Renal pelvis (tissue), 12 donors: Measurements from ENCODE around the gene STIP1. TPM values are rescaled to one million over a fixed set of nuclear protein-coding genes. Genes with fewer than 3 reads are reported as not detected.
A peak's percentile ranks its signal among the peaks of the same experiment; 100 is the strongest.

Experiments
- DNase-seq: peaks from one replicate; pipeline ENCODE4 v3.0.0-alpha.2; 2013
- long read RNA-seq, 16 experiments: transcript quantifications; one replicate each; lab custom pipeline, GENCODE V29; 2026
- polyA plus RNA-seq, 3 donors: library from polyadenylated mRNA; unstranded; fragments of 120-200 nt; gene quantifications; one replicate each; pipeline ENCODE4 v1.2.1, GENCODE V29; 2013; ENCODE audit not compliant: insufficient read length in 3 of 3

The STIP1 gene
- 100 to 1,000 TPM; 165 to 203 (median 189) TPM for polyA plus RNA-seq
- long read RNA-seq, donor 1, transcript STIP1-211 (5 exons, 772 nt), result major isoform, 5 of 80 reads
- long read RNA-seq, donor 1, partial matches to known transcripts, result 65 of 80 reads
- long read RNA-seq, donor 1, other reads (novel, unspliced or antisense), result 0 of 80 reads
- long read RNA-seq, donor 2, transcript STIP1-201 (14 exons, 2,196 nt), result major isoform, 16 of 75 reads
- long read RNA-seq, donor 2, partial matches to known transcripts, result 45 of 75 reads
- long read RNA-seq, donor 2, other reads (novel, unspliced or antisense), result 7 of 75 reads
- long read RNA-seq, donor 3, transcript STIP1-201 (14 exons, 2,196 nt), result major isoform, 12 of 46 reads
- long read RNA-seq, donor 3, partial matches to known transcripts, result 26 of 46 reads
- long read RNA-seq, donor 3, other reads (novel, unspliced or antisense), result 0 of 46 reads
- long read RNA-seq, donor 4, transcript STIP1-201 (14 exons, 2,196 nt), result major isoform, 22 of 55 reads
- long read RNA-seq, donor 4, transcript STIP1-206 (5 exons, 582 nt), result minor isoform, 5 of 55 reads
- long read RNA-seq, donor 4, partial matches to known transcripts, result 24 of 55 reads
- long read RNA-seq, donor 4, other reads (novel, unspliced or antisense), result 0 of 55 reads
- long read RNA-seq, donor 5, partial matches to known transcripts, result 12 of 19 reads
- long read RNA-seq, donor 5, other reads (novel, unspliced or antisense), result 0 of 19 reads
- long read RNA-seq, donor 6, transcript STIP1-201 (14 exons, 2,196 nt), result major isoform, 16 of 63 reads
- long read RNA-seq, donor 6, partial matches to known transcripts, result 43 of 63 reads
- long read RNA-seq, donor 6, other reads (novel, unspliced or antisense), result 0 of 63 reads
- long read RNA-seq, donor 7, transcript STIP1-201 (14 exons, 2,196 nt), result major isoform, 13 of 50 reads
- long read RNA-seq, donor 7, transcript STIP1-206 (5 exons, 582 nt), result minor isoform, 6 of 50 reads
- long read RNA-seq, donor 7, partial matches to known transcripts, result 26 of 50 reads
- long read RNA-seq, donor 7, other reads (novel, unspliced or antisense), result 0 of 50 reads
- long read RNA-seq, donor 8, partial matches to known transcripts, result 0 of 5 reads
- long read RNA-seq, donor 8, other reads (novel, unspliced or antisense), result 0 of 5 reads
- long read RNA-seq, donor 9, transcript STIP1-201 (14 exons, 2,196 nt), result major isoform, 7 of 27 reads
- long read RNA-seq, donor 9, partial matches to known transcripts, result 12 of 27 reads
- long read RNA-seq, donor 9, other reads (novel, unspliced or antisense), result 0 of 27 reads
- long read RNA-seq, donor 10, transcript STIP1-201 (14 exons, 2,196 nt), result major isoform, 9 of 63 reads
- long read RNA-seq, donor 10, partial matches to known transcripts, result 47 of 63 reads
- long read RNA-seq, donor 10, other reads (novel, unspliced or antisense), result 0 of 63 reads
- long read RNA-seq, donor 11, transcript STIP1-201 (14 exons, 2,196 nt), result major isoform, 6 of 31 reads
- long read RNA-seq, donor 11, partial matches to known transcripts, result 21 of 31 reads
- long read RNA-seq, donor 11, other reads (novel, unspliced or antisense), result 0 of 31 reads
- long read RNA-seq, donor 12, transcript STIP1-201 (14 exons, 2,196 nt), result major isoform, 26 of 74 reads
- long read RNA-seq, donor 12, partial matches to known transcripts, result 40 of 74 reads
- long read RNA-seq, donor 12, other reads (novel, unspliced or antisense), result 0 of 74 reads
- long read RNA-seq, donor 13, transcript STIP1-211 (5 exons, 772 nt), result major isoform, 5 of 31 reads
- long read RNA-seq, donor 13, partial matches to known transcripts, result 22 of 31 reads
- long read RNA-seq, donor 13, other reads (novel, unspliced or antisense), result 0 of 31 reads
- long read RNA-seq, donor 14, result 0 reads
- long read RNA-seq, donor 15, transcript STIP1-201 (14 exons, 2,196 nt), result major isoform, 29 of 112 reads
- long read RNA-seq, donor 15, partial matches to known transcripts, result 76 of 112 reads
- long read RNA-seq, donor 15, other reads (novel, unspliced or antisense), result 5 of 112 reads
- long read RNA-seq, donor 16, transcript STIP1-201 (14 exons, 2,196 nt), result major isoform, 12 of 94 reads
- long read RNA-seq, donor 16, partial matches to known transcripts, result 77 of 94 reads
- long read RNA-seq, donor 16, other reads (novel, unspliced or antisense), result 0 of 94 reads

GRCh38 chr11:64185693-64186491 is at the start of gene STIP1:
TSS of gene STIP1 (plus strand) at chr11:64186171. CDS start at chr11:64186262, 91 bp downstream.
- DNase-seq, result peak; percentile 100

- DNase-seq, result no peak
Measured at GRCh38 chr11:64136765-64137441, 49.1 kb upstream of the STIP1 start.

- no peak for DNase-seq
Measured at GRCh38 chr11:64138398-64138797, 47.6 kb upstream of the STIP1 start.

GRCh38 chr11:64139049-64139448 is 46.9 kb upstream of the STIP1 start:
- DNase-seq, result no peak

GRCh38 chr11:64140082-64140481 is 45.9 kb upstream of the STIP1 start:
- DNase-seq, result no peak

GRCh38 chr11:64141081-64141783 is 44.7 kb upstream of the STIP1 start:
- peak; percentile 79 for DNase-seq

GRCh38 chr11:64144587-64145472 is 41.1 kb upstream of the STIP1 start:
- peak; percentile 83 for DNase-seq

- no peak for DNase-seq
Measured at GRCh38 chr11:64146036-64146955, 39.7 kb upstream of the STIP1 start.

GRCh38 chr11:64148226-64148916 is 37.6 kb upstream of the STIP1 start:
- DNase-seq, result peak; percentile 85

- DNase-seq, result no peak
Measured at GRCh38 chr11:64148917-64149617, 36.9 kb upstream of the STIP1 start.

- no peak for DNase-seq
Measured at GRCh38 chr11:64150051-64150450, 35.9 kb upstream of the STIP1 start.

GRCh38 chr11:64150481-64151239 is 35.3 kb upstream of the STIP1 start:
- DNase-seq, result no peak

- no peak for DNase-seq
Measured at GRCh38 chr11:64151337-64151736, 34.6 kb upstream of the STIP1 start.
